GM19468 (cell line): ENCODE data around the gene LGALS4.
"Not testable (repeated sequence)": the region's sequence is repeated elsewhere in the genome, so short reads cannot be mapped to it uniquely, and the experiment has no call there.

Experiments
- ATAC-seq: cut with Tn5 transposase; IDR thresholded peaks from one replicate; pipeline ENCODE4 v1.9.1; 2021; ENCODE audit warnings: mild to moderate bottlenecking, moderate library complexity, moderate number of reproducible peaks; ENCODE audit not compliant: unreplicated experiment; ENCODE audit errors: extremely low read depth

Gene LGALS4

GRCh38 chr19:38843175-38843758, 30.5 kb upstream of the LGALS4 start:
- no peak for ATAC-seq

DNA sequence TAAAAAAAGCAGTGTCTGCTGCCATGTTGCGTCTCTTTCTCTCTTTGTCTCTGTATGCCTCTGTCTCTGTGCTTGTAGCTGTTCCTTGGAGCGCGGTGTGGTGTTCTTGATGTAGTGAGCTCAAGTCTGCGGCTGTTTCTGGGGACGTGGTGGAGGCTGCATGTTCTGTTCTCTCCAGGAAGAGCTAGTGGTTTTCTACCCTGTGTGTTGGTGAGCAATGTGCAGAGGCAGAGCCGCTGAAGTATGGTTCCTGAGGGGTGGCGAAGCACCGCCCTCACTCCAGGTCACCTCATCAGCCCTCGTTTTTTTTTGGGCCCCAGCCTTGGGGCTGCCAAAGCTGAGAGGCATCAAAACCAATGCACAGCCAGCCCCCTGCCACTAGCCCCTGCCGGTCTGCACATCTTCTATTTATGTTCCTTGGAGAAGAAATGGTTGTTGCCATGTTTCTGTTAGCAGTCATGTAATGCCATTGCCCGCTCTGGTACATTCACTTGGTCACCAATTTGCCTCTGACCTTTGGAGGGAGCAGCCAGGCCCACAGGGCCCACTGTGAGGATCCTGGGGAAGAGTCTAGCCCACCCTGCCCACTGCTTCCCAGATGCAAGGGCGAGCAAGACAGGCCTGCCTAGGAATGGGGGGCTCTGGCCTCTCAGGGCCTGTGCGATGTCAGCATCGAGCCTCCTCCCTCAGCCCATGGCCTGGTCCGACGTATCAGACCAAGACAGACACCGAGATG, 29.9 kb upstream of the LGALS4 start:
- no peak for ATAC-seq

GRCh38 chr19:38841787-38842438, 29.2 kb upstream of the LGALS4 start:
- ATAC-seq: no peak

GRCh38 chr19:38841180-38841766, 28.5 kb upstream of the LGALS4 start:
- no peak for ATAC-seq

- no peak for ATAC-seq
Observed at GRCh38 chr19:38840583-38840968, 27.8 kb upstream of the LGALS4 start.

DNA sequence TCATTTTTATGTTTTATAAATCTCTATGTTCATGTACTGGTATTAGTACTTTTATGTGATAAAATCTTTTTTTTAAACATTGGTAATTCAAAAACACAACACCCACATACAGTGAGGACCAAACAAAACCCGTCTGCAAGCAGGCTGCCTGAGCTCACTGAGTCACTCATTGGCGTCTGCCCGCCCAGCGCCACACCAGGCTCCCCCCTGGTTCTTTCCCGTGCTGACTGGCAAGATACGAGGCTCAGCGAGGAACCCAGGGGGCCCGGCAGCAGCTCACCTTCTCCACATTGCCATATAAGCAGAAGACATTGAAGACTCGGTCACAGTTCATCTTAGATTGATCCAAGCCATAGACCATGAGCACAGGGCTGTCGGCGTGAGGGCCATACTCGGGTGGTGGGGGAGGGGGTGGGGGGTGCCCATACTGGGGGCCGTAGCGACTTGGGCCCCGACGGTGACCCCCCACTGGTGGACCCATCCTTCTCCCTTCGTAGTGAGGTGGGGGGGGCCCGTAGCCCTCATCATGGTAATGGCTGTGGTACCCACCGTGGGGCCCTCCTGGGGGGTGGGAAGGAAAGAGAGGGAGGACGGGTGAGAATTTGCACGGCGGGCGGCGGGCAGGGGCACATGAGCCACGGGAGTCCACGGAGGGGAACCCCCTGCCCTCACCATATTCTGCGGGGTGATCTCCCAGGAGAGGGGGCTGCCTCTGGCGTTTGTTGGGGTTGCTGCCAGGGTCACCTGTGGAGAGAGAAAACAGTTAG, 27.3 kb upstream of the LGALS4 start:
- ATAC-seq: no peak

DNA sequence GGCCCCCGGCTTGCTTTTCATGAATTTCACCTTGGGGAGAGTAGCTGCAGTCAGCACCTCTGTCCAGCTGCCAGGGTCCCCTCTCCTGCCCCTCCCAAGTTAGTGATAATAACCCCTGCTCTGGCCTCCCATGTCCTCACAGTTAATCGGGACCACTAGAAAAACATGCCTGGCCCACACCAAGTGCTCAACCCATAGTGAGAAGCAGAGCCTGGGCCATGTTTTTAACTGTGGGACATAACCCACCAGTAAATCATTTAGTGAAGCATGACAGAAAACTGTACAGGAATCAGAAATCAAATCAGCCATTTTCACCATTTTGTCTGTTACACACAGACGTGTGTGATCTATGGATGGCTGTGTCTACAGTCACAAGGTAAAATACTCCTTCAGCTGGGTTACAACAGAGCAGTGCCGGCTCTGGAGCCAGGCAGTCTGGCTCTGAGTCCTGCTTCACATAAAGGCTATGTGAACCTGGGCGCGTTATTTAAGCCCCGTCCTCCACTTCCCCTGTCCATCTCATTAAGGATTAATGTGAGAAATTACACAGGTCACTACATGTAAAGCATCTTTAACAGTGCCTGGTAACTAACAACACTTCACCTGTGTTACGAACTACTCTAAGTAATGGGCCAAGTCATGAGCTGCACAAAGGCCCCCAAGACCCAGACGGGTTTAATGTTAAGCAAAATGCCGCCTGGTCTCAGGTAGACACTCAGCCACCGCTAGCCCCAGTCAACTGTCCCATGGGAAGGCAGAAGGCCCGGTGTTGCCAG, 26.4 kb upstream of the LGALS4 start:
- ATAC-seq: no peak

- ATAC-seq: no peak
Observed at GRCh38 chr19:38838208-38838985, 25.7 kb upstream of the LGALS4 start.

DNA sequence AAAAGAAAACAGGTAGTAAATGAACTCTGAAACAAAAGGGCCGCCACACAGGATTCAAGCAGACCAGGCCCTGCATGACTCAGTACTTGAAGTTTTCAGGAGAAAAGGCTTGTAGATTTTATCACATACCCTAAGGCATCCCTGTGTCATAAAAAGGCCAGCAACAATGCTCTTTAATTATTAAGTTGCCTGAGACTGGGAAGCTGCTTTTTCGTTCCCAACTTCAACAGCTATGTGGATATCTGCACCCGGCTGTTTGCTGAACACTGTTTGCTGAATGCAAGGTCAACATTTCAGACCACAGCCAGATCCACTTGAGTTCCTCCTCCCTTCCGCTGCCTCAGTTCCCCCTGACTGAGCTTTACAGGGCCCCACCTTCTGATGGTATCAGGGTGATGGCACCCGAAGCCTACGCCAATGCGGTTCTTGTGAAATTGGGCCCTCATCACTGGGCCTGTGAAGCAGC, 24.9 kb upstream of the LGALS4 start:
- ATAC-seq: no peak

DNA sequence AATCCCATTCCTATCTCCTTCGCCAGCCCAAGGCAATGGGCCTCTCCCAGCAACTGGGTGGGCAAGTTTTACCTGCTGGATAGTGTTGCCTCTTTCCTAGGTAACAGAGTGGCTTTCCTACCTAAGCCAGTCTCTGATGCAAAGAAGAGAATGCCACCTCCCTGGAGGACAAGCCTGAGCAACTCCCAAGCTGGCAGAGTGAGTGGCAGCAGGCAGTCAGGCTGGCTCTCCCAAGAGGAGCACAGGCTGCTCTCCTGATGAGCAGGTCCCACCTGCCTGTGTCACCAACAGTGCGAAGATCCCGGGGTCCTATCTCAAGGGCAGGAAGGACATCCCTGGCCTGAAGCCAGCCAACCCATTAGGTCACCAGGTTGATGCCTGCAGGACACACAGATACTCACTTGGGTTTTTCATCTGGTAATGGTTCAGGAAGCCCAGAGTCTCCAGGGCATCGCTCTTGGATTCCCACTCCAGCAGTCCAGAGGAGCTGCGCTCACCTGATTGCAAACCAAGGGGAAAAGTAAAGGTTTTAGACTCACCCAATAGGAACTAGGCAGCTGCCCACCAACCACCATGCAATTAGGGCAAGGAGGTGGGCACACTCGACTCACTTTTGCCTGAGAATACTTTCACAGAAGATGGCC, 24.4 kb upstream of the LGALS4 start:
- no peak for ATAC-seq

DNA sequence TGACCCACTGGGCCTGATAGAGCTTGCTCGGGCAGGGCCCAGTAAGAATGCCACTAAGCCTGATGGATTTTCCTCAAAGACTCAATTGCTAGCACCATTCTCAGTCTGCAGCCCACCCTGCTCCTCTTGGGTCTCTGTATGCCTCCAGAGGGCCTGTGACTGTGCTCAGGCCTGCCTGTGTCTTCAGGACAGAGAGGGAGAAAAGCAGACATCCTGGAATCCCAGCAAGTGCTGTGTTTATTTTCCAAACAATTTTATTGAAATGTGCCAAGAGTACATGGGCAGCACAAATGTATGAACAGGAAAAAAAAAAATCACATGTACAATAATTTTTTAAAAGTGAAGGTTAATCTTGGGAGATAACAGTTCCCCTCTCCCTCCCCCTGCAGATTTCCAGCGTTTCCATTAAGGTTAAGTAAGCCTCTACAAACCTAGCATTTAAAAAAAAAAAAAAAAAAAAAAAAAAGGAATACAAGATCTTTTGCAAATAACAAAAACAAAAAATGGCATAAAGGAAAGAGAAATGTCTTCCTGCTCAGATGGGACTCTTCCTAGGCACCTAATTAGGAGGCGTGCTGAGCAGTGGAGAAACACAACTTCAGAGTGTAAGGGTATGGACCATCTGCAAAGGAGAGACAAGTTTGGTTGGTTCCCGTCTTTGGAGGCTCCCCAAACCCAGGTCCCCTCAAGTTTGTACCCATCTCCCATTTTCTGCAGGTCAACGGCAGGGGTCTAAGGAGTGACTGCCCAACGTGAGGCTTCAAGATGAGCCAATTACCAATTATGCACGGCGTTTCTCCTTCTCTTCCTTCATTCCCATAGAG, 23.6 kb upstream of the LGALS4 start:
- ATAC-seq: no peak

DNA sequence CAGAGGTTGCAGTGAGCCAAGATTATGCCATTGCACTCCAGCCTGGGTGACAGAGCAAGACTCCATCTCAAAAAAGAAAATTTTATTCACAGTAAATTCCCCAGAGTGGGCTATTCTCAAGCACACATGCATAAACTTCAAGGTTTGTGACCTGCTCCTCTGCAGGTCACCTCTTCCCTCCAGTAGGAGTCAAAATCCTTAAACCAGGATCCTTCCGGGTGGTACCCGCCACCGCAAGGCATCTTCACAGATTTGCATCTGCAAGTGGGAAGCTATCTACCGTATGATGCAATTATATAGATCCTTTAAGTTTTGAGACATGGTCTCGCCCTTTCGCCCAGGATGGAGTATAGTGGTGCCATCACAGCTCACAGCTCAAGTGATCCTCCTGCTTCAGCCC, 21.8 kb upstream of the LGALS4 start:
- no peak for ATAC-seq

- no peak for ATAC-seq
Observed at GRCh38 chr19:38834104-38834490, 21.4 kb upstream of the LGALS4 start.

DNA sequence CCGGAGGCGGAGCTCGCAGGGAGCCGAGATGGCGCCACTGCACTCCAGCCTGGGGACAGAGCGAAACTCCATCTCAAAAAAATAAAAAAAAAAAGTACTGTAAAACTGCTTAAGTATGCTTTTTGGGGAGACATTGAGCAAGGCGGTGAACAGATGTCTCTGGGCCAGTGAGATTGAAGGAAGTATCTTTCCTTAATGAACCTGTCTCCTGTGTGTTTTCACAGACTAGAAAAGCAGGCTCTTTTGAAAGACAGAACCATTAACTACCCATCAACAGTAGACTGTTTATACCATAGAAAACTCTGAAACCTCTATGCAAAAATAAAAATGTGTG, 20.3 kb upstream of the LGALS4 start:
- no peak for ATAC-seq

- no peak for ATAC-seq
Observed at GRCh38 chr19:38831142-38831605, 18.4 kb upstream of the LGALS4 start.

- ATAC-seq: no peak
Observed at GRCh38 chr19:38830039-38830733, 17.4 kb upstream of the LGALS4 start.

GRCh38 chr19:38829203-38829602, 16.5 kb upstream of the LGALS4 start:
- not testable (repeated sequence) for ATAC-seq
